ENCODE results near the gene RNF138.

Gene RNF138

GRCh38 chr18:32104516-32104915 lies 12.8 kb downstream of the RNF138 start:
- no peak for DNase-seq (ENCODE audit: insufficient read length)
- FAIRE-seq: no peak
- TF ChIP-seq POLR2AphosphoS5 (IDR thresholded peaks at IDR 0.05; ENCODE audit: low read depth, low read length) (no peak), POLR2A (IDR thresholded peaks at IDR 0.05; ENCODE audit: low read depth, low read length) (no peak), TAF1 (IDR thresholded peaks at IDR 0.05; ENCODE audit: borderline replicate concordance, low read depth, low read length) (no peak)

- FAIRE-seq: no peak
- no peak for DNase-seq (ENCODE audit: insufficient read length)
Observed at GRCh38 chr18:32110005-32110404, 18.3 kb downstream of the RNF138 start.

GRCh38 chr18:32111706-32112105 lies 20.0 kb downstream of the RNF138 start:
- no peak for FAIRE-seq
- no peak for TF ChIP-seq POLR2AphosphoS5 (IDR thresholded peaks at IDR 0.05; ENCODE audit: low read depth, low read length)
- TF ChIP-seq TAF1 (IDR thresholded peaks at IDR 0.05; ENCODE audit: borderline replicate concordance, low read depth, low read length): no peak
- no peak for TF ChIP-seq POLR2A (IDR thresholded peaks at IDR 0.05; ENCODE audit: low read depth, low read length)
- no peak for DNase-seq (ENCODE audit: insufficient read length)

More at GRCh38 chr18:32110005-32110404, 18.3 kb downstream of the RNF138 start:
- TF ChIP-seq POLR2AphosphoS5 (IDR thresholded peaks at IDR 0.05; ENCODE audit: low read depth, low read length) (no peak), POLR2A (IDR thresholded peaks at IDR 0.05; ENCODE audit: low read depth, low read length) (no peak), TAF1 (IDR thresholded peaks at IDR 0.05; ENCODE audit: borderline replicate concordance, low read depth, low read length) (no peak)

GRCh38 chr18:32112826-32113225 lies 21.2 kb downstream of the RNF138 start:
- TF ChIP-seq POLR2A (IDR thresholded peaks at IDR 0.05; ENCODE audit: low read depth, low read length): no peak
- no peak for TF ChIP-seq TAF1 (IDR thresholded peaks at IDR 0.05; ENCODE audit: borderline replicate concordance, low read depth, low read length)
- FAIRE-seq (no peak), DNase-seq (ENCODE audit: insufficient read length) (no peak)

GRCh38 chr18:32114293-32114942 lies 22.7 kb downstream of the RNF138 start:
- TF ChIP-seq TAF1 (IDR thresholded peaks at IDR 0.05; ENCODE audit: borderline replicate concordance, low read depth, low read length) (no peak), POLR2A (IDR thresholded peaks at IDR 0.05; ENCODE audit: low read depth, low read length) (no peak), POLR2AphosphoS5 (IDR thresholded peaks at IDR 0.05; ENCODE audit: low read depth, low read length) (no peak)
- FAIRE-seq (no peak), DNase-seq (ENCODE audit: insufficient read length) (no peak)

GRCh38 chr18:32122039-32122438 lies 30.4 kb downstream of the RNF138 start:
- TF ChIP-seq POLR2A (IDR thresholded peaks at IDR 0.05; ENCODE audit: low read depth, low read length) (no peak), POLR2AphosphoS5 (IDR thresholded peaks at IDR 0.05; ENCODE audit: low read depth, low read length) (no peak), TAF1 (IDR thresholded peaks at IDR 0.05; ENCODE audit: borderline replicate concordance, low read depth, low read length) (no peak)
- FAIRE-seq (no peak), DNase-seq (ENCODE audit: insufficient read length) (no peak)

- no peak for TF ChIP-seq TAF1 (IDR thresholded peaks at IDR 0.05; ENCODE audit: borderline replicate concordance, low read depth, low read length)
- TF ChIP-seq POLR2AphosphoS5 (IDR thresholded peaks at IDR 0.05; ENCODE audit: low read depth, low read length): no peak
- FAIRE-seq: no peak
- no peak for DNase-seq (ENCODE audit: insufficient read length)
Observed at GRCh38 chr18:32126538-32126937, 34.9 kb downstream of the RNF138 start.

GRCh38 chr18:32135625-32136024 lies 44.0 kb downstream of the RNF138 start:
- TF ChIP-seq POLR2A (IDR thresholded peaks at IDR 0.05; ENCODE audit: low read depth, low read length) (no peak), POLR2AphosphoS5 (IDR thresholded peaks at IDR 0.05; ENCODE audit: low read depth, low read length) (no peak), TAF1 (IDR thresholded peaks at IDR 0.05; ENCODE audit: borderline replicate concordance, low read depth, low read length) (no peak)
- no peak for FAIRE-seq
- DNase-seq (ENCODE audit: insufficient read length): no peak

- TF ChIP-seq POLR2A (IDR thresholded peaks at IDR 0.05; ENCODE audit: low read depth, low read length) (no peak), TAF1 (IDR thresholded peaks at IDR 0.05; ENCODE audit: borderline replicate concordance, low read depth, low read length) (no peak), POLR2AphosphoS5 (IDR thresholded peaks at IDR 0.05; ENCODE audit: low read depth, low read length) (no peak)
- FAIRE-seq: no peak
Observed at GRCh38 chr18:32138332-32138982, 46.8 kb downstream of the RNF138 start.

GRCh38 chr18:32139835-32140283 lies 48.2 kb downstream of the RNF138 start:
- DNase-seq (ENCODE audit: insufficient read length) (no peak), FAIRE-seq (no peak)
- no peak for TF ChIP-seq TAF1 (IDR thresholded peaks at IDR 0.05; ENCODE audit: borderline replicate concordance, low read depth, low read length)
- TF ChIP-seq POLR2A (IDR thresholded peaks at IDR 0.05; ENCODE audit: low read depth, low read length): no peak
- no peak for TF ChIP-seq POLR2AphosphoS5 (IDR thresholded peaks at IDR 0.05; ENCODE audit: low read depth, low read length)

More at GRCh38 chr18:32138332-32138982, 46.8 kb downstream of the RNF138 start:
- DNase-seq (ENCODE audit: insufficient read length): no peak

- FAIRE-seq: no peak
- TF ChIP-seq POLR2AphosphoS5 (IDR thresholded peaks at IDR 0.05; ENCODE audit: low read depth, low read length) (no peak), POLR2A (IDR thresholded peaks at IDR 0.05; ENCODE audit: low read depth, low read length) (no peak), TAF1 (IDR thresholded peaks at IDR 0.05; ENCODE audit: borderline replicate concordance, low read depth, low read length) (no peak)
- no peak for DNase-seq (ENCODE audit: insufficient read length)
Observed at GRCh38 chr18:32148185-32148870, 56.7 kb downstream of the RNF138 start.

Data from GM12892 (cell line).